Right lobe of liver (tissue), 6 donors: ENCODE measurements around the gene AGAP3. TPM values are rescaled to one million over a fixed set of nuclear protein-coding genes. Genes with fewer than 3 reads are reported as not detected.

Source experiments
- ATAC-seq, 4 donors: fragments of 200-7000 bp; cut with Tn5 transposase; one replicate each; pipeline ENCODE4 v1.9.1; 2020; ENCODE audit warnings: mild to moderate bottlenecking in 4 of 4, moderate library complexity in 4 of 4
- DNase-seq, 3 donors: peaks; one replicate each; pipeline ENCODE4 v3.0.0-alpha.2; 2020
- H3K27ac ChIP-seq, 3 donors: fragments of 200-600 bp; one replicate each; pipeline ENCODE4 v1.8.0; 2022
- H3K27me3 ChIP-seq, 2 donors: fragments of 200-600 bp; one replicate each; pipeline ENCODE4 v1.8.0; 2022
- H3K36me3 ChIP-seq, 4 donors: fragments of 200-600 bp; sonication (generic) in 1 of 4; one replicate each; pipeline versions ENCODE4 v1.5.1 to v1.8.0; 2017 to 2022; ENCODE audit warnings: control low read depth in 1 of 4
- H3K4me1 ChIP-seq, 4 donors: fragments of 200-600 bp; sonication (generic) in 1 of 4; one replicate each; pipeline versions ENCODE4 v1.5.1 to v1.8.0; 2017 to 2022; ENCODE audit warnings: control low read depth in 1 of 4
- H3K4me3 ChIP-seq, 3 donors: fragments of 200-600 bp; one replicate each; pipeline ENCODE4 v1.8.0; 2022
- H3K9me3 ChIP-seq, 4 donors: fragments of 200-600 bp; sonication (generic) in 1 of 4; one replicate each; pipeline versions ENCODE4 v1.5.1 to v1.8.0; 2017 to 2022; ENCODE audit warnings: control low read depth in 1 of 4
- CTCF ChIP-seq, 4 donors: fragments of 200-600 bp in 3 of 4; fragments of 450-650 bp in 1 of 4; IDR thresholded peaks; one replicate each; pipeline versions ENCODE4 v1.5.1 to v1.8.0; 2016 to 2022; ENCODE audit warnings: antibody characterized with exemption in 4 of 4, mild to moderate bottlenecking in 2 of 4
- POLR2A ChIP-seq: fragments of 450-650 bp; IDR thresholded peaks from one replicate; pipeline ENCODE4 v1.6.1; 2017; ENCODE audit warnings: antibody characterized with exemption, mild to moderate bottlenecking
- WGBS: methylation state at CpG from one replicate; pipeline ENCODE4 v1.1.6; 2018; ENCODE audit warnings: low coverage, low lambda C conversion rate; ENCODE audit not compliant: insufficient coverage; ENCODE audit errors: missing lambda C conversion rate; 5-methylcytosine and 5-hydroxymethylcytosine counted together
- intact Hi-C, 2 donors: fragments of 100-400 bp; cut with DNase I; formaldehyde crosslinking; loops; one replicate each; pipeline versions ENCODE4 v1.11.2 to v1.14.1; 2022
- total RNA-seq, 6 experiments: library from RNA; depleted of rRNA in 2 of 6; stranded (reverse); fragments of >200 nt in 2 of 6; fragmentation: NEBNext Ultra II Directional in 3 of 6; extraction: Animal tissue kit (Norgen Biotek cat#: 25700) in 3 of 6; gene quantifications; one replicate each; pipeline versions ENCODE4 v1.1.0 to v1.2.4, GENCODE V29; 2016 to 2023
- donor health status: DM: no; HTN: yes; CAD: no.
- donor health status: DM: no; HTN: no; CAD: no.
- donor health status: DM: no; HTN: no; CAD: no.
- donor health status: DM: no; HTN: yes; CAD: no.
- donor health status: DM: no; HTN: yes; CAD: no.

The AGAP3 gene
- total RNA-seq, 6 experiments from 2014 or later = 36.3 to 44.3 (median 39.5) TPM

DNA sequence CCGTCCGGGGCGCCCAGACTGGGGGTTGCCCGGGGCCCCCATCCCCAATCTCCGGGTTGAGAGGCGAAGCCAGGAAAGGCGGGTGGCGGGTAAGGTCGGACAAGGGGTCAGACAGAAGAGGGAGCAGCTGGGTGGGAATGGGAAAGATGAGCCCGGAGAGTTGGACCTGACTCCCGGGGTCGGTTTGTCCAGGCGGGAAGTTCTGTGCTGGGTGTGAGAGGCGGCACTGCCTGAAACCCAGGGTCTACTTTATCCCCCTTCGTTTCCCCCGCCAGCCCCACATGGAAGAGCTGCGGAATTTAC is 26.2 kb upstream of the AGAP3 start:
- peaks cover 0 to 42% (median 17%) of the 10 kb centered on the region in 4 donors for H3K4me1 ChIP-seq
- peaks cover 0 to 8% (median 3%) of the 10 kb centered on the region in 4 donors for H3K36me3 ChIP-seq
- H3K4me3 ChIP-seq = peak overlapping the region; percentile 85 to 92 (median 87)
- H3K27ac ChIP-seq = peak overlapping the region; percentile 89 to 96 (median 94)
- intact Hi-C loops = no loop called here
- DNase-seq (no peak), ATAC-seq (no peak)
- H3K27me3 ChIP-seq = no peaks in the 10 kb centered on the region
- TF ChIP-seq POLR2A (no peak), CTCF (IDR thresholded peaks at IDR 0.05) (peak in 1 of 4 donors; percentile 2)
- no peaks in the 10 kb centered on the region for H3K9me3 ChIP-seq
- WGBS = 0% methylated on average over 2 of the region's 17 CpGs

DNA sequence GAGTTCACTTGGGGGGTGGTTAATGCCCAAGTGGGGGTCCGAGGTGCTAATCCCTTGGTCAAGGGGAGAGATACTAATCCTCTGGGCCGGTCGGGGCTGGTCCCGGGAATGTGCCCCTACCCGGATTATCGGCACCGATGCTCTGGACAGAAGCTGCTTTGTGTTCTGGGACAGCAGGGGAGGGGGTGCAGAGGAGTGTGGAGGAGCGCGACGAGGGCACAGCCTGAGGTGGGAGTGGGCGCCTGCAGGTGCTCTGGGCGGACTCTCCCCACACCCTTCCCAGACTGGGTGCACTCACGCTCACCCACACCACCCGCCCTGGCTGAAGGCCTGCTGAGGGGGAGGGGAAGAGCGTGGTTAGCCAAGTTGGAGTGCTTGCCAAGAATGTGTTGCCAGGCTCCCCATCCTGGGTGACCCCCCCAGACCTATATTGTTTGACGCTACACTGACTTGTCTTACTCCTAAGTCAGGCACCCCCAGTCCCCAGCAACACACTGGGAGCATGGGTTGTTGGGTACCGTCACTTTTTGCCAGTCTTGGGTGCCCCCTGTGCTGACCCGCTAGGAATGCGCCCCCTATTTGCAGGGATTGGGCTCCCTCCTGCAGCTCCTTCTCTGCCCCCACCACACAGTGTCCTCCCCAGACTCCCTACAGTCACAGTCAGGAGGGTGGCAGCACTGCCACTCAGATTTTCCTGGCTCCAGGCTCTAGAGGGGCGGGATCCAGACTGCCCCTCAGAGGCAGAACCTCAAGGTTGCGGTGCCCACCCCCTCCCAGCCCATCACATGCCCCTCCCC is 25.7 kb upstream of the AGAP3 start:
- H3K4me3 ChIP-seq = peak overlapping the region; percentile 85 to 92 (median 87)
- H3K27ac ChIP-seq = peak overlapping the region in 2 of 3 donors; percentile 89 to 94
- no peaks in the 10 kb centered on the region for H3K9me3 ChIP-seq
- intact Hi-C loops = no loop called here
- peaks cover 0 to 12% (median 5%) of the 10 kb centered on the region in 4 donors for H3K36me3 ChIP-seq
- ATAC-seq (no peak), DNase-seq (peak in 2 of 3 donors; percentile 54 to 67)
- WGBS = 2% methylated on average over 6 of the region's 21 CpGs
- no peaks in the 10 kb centered on the region for H3K27me3 ChIP-seq
- TF ChIP-seq POLR2A = no peak
- no peak for TF ChIP-seq CTCF (IDR thresholded peaks at IDR 0.05)
- peaks cover 0 to 42% (median 17%) of the 10 kb centered on the region in 4 donors for H3K4me1 ChIP-seq

DNA sequence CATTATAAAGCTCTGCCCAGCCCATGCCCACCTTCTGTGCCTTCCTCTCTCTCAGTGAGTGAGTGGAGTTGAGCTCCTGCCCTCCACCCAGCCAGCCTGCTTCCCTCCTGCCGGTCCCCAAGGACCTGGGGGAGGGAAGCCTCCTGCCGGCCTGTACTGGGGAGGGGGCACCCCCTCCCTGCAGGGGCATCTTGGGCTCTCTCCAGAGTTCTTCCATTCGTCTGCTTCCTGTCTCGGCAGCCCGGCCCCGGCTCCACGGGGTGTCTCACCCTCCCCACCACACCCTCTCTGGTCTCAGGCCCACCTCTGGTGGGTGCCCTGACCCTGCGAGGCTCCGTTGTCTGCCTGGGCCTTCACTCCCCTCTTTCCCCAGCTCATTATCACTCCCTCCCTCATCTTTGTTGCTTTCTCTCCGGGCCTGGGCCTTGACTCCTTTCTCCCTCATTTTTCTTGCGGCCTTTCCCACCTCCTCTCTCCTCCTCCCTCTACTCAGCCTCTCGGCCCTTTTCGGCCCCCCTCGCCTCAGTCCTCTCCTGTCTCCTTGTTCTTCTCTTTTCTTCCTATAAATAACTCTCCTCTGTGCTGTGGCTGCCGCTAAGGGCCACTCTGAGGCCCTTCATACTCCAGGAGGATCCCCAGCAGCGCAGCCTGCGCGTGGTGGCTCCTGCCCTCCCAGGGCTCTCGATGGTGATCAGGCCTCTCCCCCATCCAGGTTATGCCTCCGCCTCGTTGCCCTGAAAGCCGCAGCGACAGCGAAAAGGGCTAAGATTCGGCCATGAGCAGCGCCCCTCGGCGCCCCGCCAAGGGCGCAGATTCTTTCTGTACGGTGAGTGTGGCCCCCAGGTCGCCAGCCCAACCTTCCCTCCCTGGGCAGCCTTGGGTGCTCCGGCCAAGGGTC is 24.8 kb upstream of the AGAP3 start:
- DNase-seq (no peak), ATAC-seq (no peak)
- WGBS = 65% methylated on average over 19 of the region's 33 CpGs
- H3K4me3 ChIP-seq = no peak overlapping the region
- peaks cover 0 to 41% (median 17%) of the 10 kb centered on the region in 4 donors for H3K4me1 ChIP-seq
- no peaks in the 10 kb centered on the region for H3K9me3 ChIP-seq
- H3K36me3 ChIP-seq = peaks cover 0 to 16% (median 6%) of the 10 kb centered on the region in 4 donors
- intact Hi-C loops = no loop called here
- no peak overlapping the region for H3K27ac ChIP-seq
- TF ChIP-seq POLR2A (no peak), CTCF (IDR thresholded peaks at IDR 0.05) (no peak)
- no peaks in the 10 kb centered on the region for H3K27me3 ChIP-seq

DNA sequence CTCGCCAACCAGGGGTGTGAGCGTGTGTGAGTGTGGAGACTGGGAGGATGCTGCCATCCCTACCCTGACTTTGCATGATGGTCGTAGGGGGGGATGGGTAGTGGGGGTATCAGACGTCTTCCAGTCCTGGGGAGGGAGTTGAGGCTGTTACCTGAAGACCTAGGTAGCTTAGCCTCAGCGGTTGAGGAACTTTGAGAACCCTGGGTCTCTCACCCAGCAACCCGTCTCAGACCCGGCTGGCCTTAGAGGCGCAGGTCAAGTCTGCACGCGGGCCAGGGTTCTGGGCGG is 24.2 kb upstream of the AGAP3 start:
- Histone ChIP-seq H3K4me3 (no peak overlapping the region), H3K27ac (no peak overlapping the region), H3K4me1 (peaks cover 0 to 35% (median 17%) of the 10 kb centered on the region in 4 donors), H3K27me3 (no peaks in the 10 kb centered on the region), H3K9me3 (no peaks in the 10 kb centered on the region), H3K36me3 (peaks cover 0 to 22% (median 9%) of the 10 kb centered on the region in 4 donors)
- TF ChIP-seq POLR2A (no peak), CTCF (IDR thresholded peaks at IDR 0.05) (no peak)
- no peak for DNase-seq
- no peak for ATAC-seq
- intact Hi-C loops = no loop called here
- WGBS = 20% methylated on average over 1 of the region's 11 CpGs
